Omental fat pad (tissue), 4 donors: ENCODE data around the gene KCNJ6. TPM values are rescaled to one million over a fixed set of nuclear protein-coding genes. Genes with fewer than 3 reads are reported as not detected.

ENCODE experiments used
- ATAC-seq: fragments of 150-250 bp; one replicate; pipeline ENCODE4 v1.9.1; 2016; ENCODE audit warnings: mild to moderate bottlenecking, moderate library complexity; ENCODE audit not compliant: low FRiP score
- DNase-seq: peaks from one replicate; pipeline ENCODE4 v3.0.0-alpha.2; 2019; ENCODE audit warnings: low spot score
- total RNA-seq, 4 donors: library from RNA; depleted of rRNA; stranded (reverse); fragments of >200 nt; gene quantifications; one replicate each; pipeline ENCODE4 v1.1.0, GENCODE V29; 2016
- TF ChIP-seq, protein P1 (sequence below), 3 donors: fragments of 450-650 bp; IDR thresholded peaks; one replicate each; pipeline ENCODE4 v1.5.1; 2016 to 2017; ENCODE audit warnings: antibody characterized with exemption in 3 of 3, mild to moderate bottlenecking in 3 of 3, moderate library complexity in 2 of 3

Gene KCNJ6
- total RNA-seq, 4 donors from 2014 or later = not detected

- no peak for ATAC-seq
- TF ChIP-seq, protein P1, sequence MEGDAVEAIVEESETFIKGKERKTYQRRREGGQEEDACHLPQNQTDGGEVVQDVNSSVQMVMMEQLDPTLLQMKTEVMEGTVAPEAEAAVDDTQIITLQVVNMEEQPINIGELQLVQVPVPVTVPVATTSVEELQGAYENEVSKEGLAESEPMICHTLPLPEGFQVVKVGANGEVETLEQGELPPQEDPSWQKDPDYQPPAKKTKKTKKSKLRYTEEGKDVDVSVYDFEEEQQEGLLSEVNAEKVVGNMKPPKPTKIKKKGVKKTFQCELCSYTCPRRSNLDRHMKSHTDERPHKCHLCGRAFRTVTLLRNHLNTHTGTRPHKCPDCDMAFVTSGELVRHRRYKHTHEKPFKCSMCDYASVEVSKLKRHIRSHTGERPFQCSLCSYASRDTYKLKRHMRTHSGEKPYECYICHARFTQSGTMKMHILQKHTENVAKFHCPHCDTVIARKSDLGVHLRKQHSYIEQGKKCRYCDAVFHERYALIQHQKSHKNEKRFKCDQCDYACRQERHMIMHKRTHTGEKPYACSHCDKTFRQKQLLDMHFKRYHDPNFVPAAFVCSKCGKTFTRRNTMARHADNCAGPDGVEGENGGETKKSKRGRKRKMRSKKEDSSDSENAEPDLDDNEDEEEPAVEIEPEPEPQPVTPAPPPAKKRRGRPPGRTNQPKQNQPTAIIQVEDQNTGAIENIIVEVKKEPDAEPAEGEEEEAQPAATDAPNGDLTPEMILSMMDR (IDR thresholded peaks at IDR 0.05) = no peak
- no peak for DNase-seq
Observed at GRCh38 chr21:37606549-37606948, 309.7 kb downstream of the KCNJ6 start.

- ATAC-seq (no peak), DNase-seq (no peak)
- TF ChIP-seq, protein P1 (IDR thresholded peaks at IDR 0.05) = no peak
Observed at GRCh38 chr21:37605006-37605405, 311.3 kb downstream of the KCNJ6 start.

DNA sequence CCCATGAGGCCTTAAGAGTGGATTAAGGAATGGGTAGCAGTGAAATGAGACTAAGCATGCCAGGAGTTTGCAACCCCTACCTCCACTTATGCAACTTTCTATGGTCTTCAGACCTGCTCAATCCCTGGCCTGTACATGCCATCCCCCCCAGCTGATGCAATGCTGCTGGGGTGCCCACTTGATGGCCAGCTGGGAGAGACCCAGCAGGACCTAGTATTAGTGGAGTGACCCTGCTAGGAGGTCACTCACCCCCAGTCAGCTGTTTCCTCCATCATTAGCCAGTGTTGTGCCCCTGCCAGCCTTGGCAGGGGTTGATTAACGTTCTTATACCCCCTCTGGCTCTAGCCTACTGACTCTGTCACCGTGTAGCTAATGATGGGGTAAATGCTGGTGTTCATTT is 313.1 kb downstream of the KCNJ6 start:
- ATAC-seq (no peak), DNase-seq (no peak)
- TF ChIP-seq, protein P1 (IDR thresholded peaks at IDR 0.05) = no peak

DNA sequence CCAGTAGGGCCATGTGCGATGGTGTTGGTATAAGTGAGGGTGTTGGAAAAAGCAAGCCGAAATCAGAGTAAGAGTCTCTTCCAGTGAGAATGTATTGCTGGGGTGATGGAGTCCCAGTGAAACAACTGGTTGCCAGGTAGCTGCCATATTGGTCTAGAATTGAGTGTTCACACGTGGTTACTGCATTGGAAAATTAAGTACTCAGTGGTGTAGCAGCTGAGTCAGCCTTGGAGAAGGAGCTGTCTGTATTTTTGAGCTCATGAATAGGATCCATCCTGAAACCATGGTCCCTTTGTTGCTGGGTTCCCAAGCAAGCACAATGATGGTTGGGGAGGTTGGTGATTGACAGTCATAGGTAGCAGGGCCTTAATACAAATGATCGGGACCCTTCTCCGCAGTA is 314.3 kb downstream of the KCNJ6 start:
- TF ChIP-seq, protein P1 (IDR thresholded peaks at IDR 0.05) = no peak
- DNase-seq (no peak), ATAC-seq (no peak)

GRCh38 chr21:37601027-37601426 is 315.2 kb downstream of the KCNJ6 start:
- DNase-seq = no peak
- no peak for ATAC-seq
- TF ChIP-seq, protein P1 (IDR thresholded peaks at IDR 0.05) = no peak

DNA sequence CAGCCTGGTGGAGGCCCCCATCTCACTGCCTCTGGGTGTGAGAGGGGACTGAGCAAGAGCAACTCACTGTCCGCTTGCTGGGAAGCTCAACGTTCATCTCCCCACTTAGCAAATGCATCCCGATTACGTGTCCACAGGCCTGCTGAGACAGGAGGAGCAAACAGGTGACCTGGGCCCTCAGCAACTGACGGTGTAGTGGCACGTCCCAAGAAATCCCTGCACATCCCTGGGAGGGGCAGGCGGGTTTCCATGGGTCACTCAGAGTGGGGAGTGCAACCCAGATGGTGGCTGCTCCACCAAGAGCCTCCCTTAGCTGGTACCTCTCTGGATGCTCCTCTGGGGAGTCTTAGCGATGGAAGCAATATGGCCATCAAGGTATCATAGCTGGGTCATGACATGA is 320.3 kb downstream of the KCNJ6 start:
- DNase-seq (no peak), ATAC-seq (no peak)
- TF ChIP-seq, protein P1 (IDR thresholded peaks at IDR 0.05) = no peak

GRCh38 chr21:37594472-37594951 is 321.7 kb downstream of the KCNJ6 start:
- TF ChIP-seq, protein P1 (IDR thresholded peaks at IDR 0.05) = no peak
- ATAC-seq = no peak
- DNase-seq = no peak
